Measurements from ENCODE around the gene MCUB. TPM values are rescaled to one million over a fixed set of nuclear protein-coding genes. Genes with fewer than 3 reads are reported as not detected.
A peak's percentile ranks its signal among the peaks of the same experiment; 100 is the strongest.

The MCUB gene
- total and polyA plus RNA-seq, 12 donors: 1.7 to 12.6 (median 3.5) TPM

DNA sequence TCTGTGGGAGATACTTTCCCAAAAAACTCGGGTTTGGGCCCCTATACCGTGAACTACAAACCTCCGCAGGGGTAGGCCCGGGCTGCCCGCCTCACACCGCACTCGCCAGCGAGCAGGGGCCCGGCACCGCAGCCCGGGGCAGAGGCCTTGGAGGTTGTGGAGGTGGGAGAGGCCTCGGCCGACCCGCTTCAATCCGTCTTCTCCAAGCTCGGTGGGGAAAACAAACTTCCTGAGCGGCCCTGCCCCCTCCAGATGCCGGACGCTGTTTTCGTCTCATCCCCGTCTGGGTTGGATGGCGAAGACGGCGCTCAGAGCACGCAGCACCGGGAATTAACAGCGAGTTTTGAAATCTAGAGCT, 442 bp upstream of the MCUB start:
- DNase-seq: peak; percentile 23 to 27
- H3K4me1 ChIP-seq: peaks cover 0 to 24% (median 11%) of the 10 kb centered on the region in 9 donors
- peaks cover 0 to under 1% (median 0%) of the 10 kb centered on the region in 9 donors for H3K36me3 ChIP-seq
- peak overlapping the region; percentile 69 to 94 (median 86) for H3K27ac ChIP-seq
- peaks cover 0 to 3% (median 0%) of the 10 kb centered on the region in 7 donors for H3K27me3 ChIP-seq
- ATAC-seq: peak in 7 of 8 donors; percentile 23 to 63 (median 43)
- H3K4me3 ChIP-seq: peak overlapping the region; percentile 15 to 87 (median 74)
- intact Hi-C loops (cut with DNase I): loop anchor here in 5 of 10 donors (10.0 kb wide), 4 partner anchors 105 to 255 kb away; partner anchors contain the start of genes SEC24B (in 2 of the 5), CASP6 (in 1 of the 5) and GAR1 (in 1 of the 5)
- peaks cover 0 to 8% (median 0%) of the 10 kb centered on the region in 11 donors for H3K9me3 ChIP-seq
- TF ChIP-seq, protein P1, sequence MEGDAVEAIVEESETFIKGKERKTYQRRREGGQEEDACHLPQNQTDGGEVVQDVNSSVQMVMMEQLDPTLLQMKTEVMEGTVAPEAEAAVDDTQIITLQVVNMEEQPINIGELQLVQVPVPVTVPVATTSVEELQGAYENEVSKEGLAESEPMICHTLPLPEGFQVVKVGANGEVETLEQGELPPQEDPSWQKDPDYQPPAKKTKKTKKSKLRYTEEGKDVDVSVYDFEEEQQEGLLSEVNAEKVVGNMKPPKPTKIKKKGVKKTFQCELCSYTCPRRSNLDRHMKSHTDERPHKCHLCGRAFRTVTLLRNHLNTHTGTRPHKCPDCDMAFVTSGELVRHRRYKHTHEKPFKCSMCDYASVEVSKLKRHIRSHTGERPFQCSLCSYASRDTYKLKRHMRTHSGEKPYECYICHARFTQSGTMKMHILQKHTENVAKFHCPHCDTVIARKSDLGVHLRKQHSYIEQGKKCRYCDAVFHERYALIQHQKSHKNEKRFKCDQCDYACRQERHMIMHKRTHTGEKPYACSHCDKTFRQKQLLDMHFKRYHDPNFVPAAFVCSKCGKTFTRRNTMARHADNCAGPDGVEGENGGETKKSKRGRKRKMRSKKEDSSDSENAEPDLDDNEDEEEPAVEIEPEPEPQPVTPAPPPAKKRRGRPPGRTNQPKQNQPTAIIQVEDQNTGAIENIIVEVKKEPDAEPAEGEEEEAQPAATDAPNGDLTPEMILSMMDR (IDR thresholded peaks at IDR 0.05): no peak
- 11 to 16% methylated on average over 27 of the region's 27 CpGs for WGBS, 2 donors

DNA sequence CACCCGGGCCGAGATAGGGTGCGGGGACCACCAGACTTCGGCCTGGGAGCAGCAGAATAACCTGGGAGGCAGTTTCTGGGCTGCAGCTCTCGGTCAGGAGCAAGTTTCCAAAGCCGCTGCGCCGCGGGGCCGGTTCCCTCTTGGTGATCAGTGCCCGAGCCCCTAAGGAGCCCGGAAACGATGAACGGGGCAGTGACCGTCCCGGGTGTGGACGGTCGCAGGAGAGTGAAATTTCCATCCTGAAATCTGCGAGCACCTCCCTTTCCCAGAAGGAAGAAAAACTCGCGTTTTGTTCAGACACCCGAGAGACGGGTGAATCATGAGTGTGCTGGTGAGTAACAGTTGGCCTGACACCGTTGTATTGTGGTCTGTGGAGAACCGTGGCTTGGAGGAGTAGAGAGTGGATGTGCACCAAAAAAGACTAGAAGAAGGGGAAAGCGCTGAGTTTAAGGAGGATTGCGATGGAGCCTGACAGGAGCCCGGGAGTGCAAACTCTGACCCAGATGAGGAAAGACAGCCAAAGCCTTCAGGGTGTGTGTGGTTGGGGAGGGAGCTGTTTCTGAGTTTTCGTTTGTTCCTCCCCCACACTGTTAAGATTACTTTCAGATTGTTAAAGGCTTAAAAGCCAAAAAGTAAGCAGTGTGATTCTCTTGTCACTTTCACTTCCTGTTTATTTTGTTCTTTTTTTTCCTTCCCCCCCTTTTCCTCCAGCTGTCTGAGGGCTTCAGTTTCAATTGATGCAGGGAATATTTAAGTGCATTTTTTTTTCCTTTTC, 828 bp downstream of the MCUB start:
- H3K36me3 ChIP-seq: peaks cover 0 to 6% (median 0%) of the 10 kb centered on the region in 9 donors
- H3K27me3 ChIP-seq: peaks cover 0 to 3% (median 0%) of the 10 kb centered on the region in 7 donors
- TF ChIP-seq, protein P1 (IDR thresholded peaks at IDR 0.05): no peak
- H3K9me3 ChIP-seq: peaks cover 0 to 8% (median 0%) of the 10 kb centered on the region in 11 donors
- H3K4me1 ChIP-seq: peaks cover 0 to 24% (median 11%) of the 10 kb centered on the region in 9 donors
- DNase-seq: peak; percentile 31 to 37
- peak overlapping the region; percentile 69 to 94 (median 86) for H3K27ac ChIP-seq
- WGBS, 2 donors: 1% methylated on average over 29 of the region's 29 CpGs
- intact Hi-C loops (cut with DNase I): loop anchor here in 5 of 10 donors (2.0 to 10.0 kb wide), 4 partner anchors 126 to 144 kb away; partner anchors contain the start of genes SEC24B (in 4 of the 5) and CASP6 (in 2 of the 5)
- peak; percentile 48 to 78 (median 66) for ATAC-seq
- peak overlapping the region; percentile 58 to 87 (median 74) for H3K4me3 ChIP-seq

DNA sequence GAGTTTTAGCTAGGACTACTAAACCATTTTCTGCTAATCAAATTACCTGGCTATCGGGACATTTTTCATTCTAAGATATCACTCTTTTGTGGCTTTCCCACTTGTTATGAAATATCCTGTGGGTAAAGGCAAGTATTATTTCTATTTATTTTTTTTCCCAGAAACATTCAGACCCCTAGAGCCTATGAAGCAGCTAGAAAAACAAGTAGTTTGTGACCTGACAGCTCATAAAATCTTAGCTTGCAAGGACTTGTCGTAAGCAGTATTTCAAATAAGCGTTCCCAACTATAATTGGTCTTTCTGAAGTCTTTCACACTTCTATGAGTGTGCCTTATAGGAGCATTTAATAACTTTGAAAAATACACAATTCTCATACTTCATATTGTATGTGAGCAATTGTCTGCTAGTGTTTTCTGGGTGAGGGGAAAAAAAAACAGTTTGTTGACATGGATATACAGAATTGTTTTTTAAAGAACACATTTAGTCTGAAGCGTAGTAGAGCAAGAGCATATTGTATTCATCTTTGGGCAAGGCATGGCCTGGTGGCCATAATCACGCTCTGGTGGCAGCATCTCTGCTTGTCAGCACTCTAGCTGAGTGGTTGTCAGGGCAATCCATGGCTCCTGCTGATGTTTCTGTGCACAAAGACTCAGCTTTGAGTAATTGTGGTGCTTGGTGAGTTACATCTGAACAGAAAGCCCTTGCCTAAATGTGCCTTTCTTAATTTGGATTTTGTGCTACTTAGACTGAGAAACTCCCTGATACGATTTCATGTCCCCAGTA, 2.6 kb downstream of the MCUB start:
- no peak overlapping the region for H3K27ac ChIP-seq

More for the DNA sequence above, 2.6 kb downstream of the MCUB start:
- ATAC-seq (no peak), DNase-seq (no peak)
- Histone ChIP-seq H3K36me3 (peaks cover 0 to 6% (median 0%) of the 10 kb centered on the region in 9 donors), H3K9me3 (peaks cover 0 to 6% (median 0%) of the 10 kb centered on the region in 11 donors), H3K27me3 (peaks cover 0 to 3% (median 0%) of the 10 kb centered on the region in 7 donors), H3K4me1 (peaks cover 0 to 24% (median 11%) of the 10 kb centered on the region in 9 donors), H3K4me3 (no peak overlapping the region)
- intact Hi-C loops (cut with DNase I): loop anchor here in 5 of 10 donors (5.0 to 10.0 kb wide), 3 partner anchors 128 to 142 kb away; partner anchors contain the start of genes SEC24B (in 4 of the 5) and CASP6 (in 1 of the 5)
- 95 to 97% methylated on average over 6 of the region's 6 CpGs for WGBS, 2 donors
- TF ChIP-seq, protein P1 (IDR thresholded peaks at IDR 0.05): no peak
